WTC11 (cell line): ENCODE results near the gene ABCF2. TPM values are rescaled to one million over a fixed set of nuclear protein-coding genes. Genes with fewer than 3 reads are reported as not detected.

ENCODE experiments used
- ATAC-seq: fragments of 200-7000 bp; cut with Tn5 transposase; 2 replicates; pipeline ENCODE4 v1.10.0; 2021; ENCODE audit warnings: mild to moderate bottlenecking, moderate library complexity
- CTCF ChIA-PET: fragments of 300-600 bp; sonication (Branson Sonifier 250); formaldehyde crosslinking; loops from one replicate; lab custom pipeline; 2021; ENCODE audit warnings: antibody characterized with exemption; lab: Charles Lee
- POLR2A ChIA-PET: fragments of 350-600 bp; sonication (Branson Sonifier 250); formaldehyde crosslinking; loops from one replicate; lab custom pipeline; 2021; ENCODE audit warnings: antibody characterized with exemption; lab: Charles Lee
- DNase-seq: peaks from one replicate; pipeline ENCODE4 v3.0.0; 2021; ENCODE audit warnings: low spot score
- H3K27ac Mint-ChIP-seq: 2 replicates; pipeline ENCODE4 v1.8.0; 2021; ENCODE audit warnings: mixed read lengths
- H3K27me3 Mint-ChIP-seq: 2 replicates; pipeline ENCODE4 v1.8.0; 2021; ENCODE audit warnings: low read depth, mild to moderate bottlenecking, moderate library complexity, mixed read lengths
- H3K36me3 Mint-ChIP-seq: 2 replicates; pipeline ENCODE4 v1.8.0; 2021; ENCODE audit warnings: mixed read lengths
- H3K4me1 Mint-ChIP-seq: 2 replicates; pipeline ENCODE4 v1.8.0; 2022; ENCODE audit warnings: mixed read lengths
- H3K4me3 Mint-ChIP-seq: 2 replicates; pipeline ENCODE4 v1.8.0; 2021; ENCODE audit warnings: mild to moderate bottlenecking, moderate library complexity, mixed read lengths
- H3K9me3 Mint-ChIP-seq: 2 replicates; pipeline ENCODE4 v1.8.0; 2021; ENCODE audit warnings: mixed read lengths
- FOXP1 ChIP-seq: sonication (generic); formaldehyde crosslinking; IDR thresholded peaks from 2 replicates; pipeline ENCODE4 v1.8.0; 2022; ENCODE audit warnings: missing genetic modification reagents, mild to moderate bottlenecking, moderate library complexity, borderline replicate concordance
- GRHL2 ChIP-seq: fragments of 250-450 bp; sonication (Bioruptor Pico); IDR thresholded peaks from 2 replicates; pipeline ENCODE4 v1.8.0; 2022; ENCODE audit warnings: mild to moderate bottlenecking, moderate library complexity; ENCODE audit not compliant: insufficient replicate concordance, severe bottlenecking
- KAT7 ChIP-seq: sonication (generic); formaldehyde crosslinking; IDR thresholded peaks from 2 replicates; pipeline ENCODE4 v1.8.1; 2023; ENCODE audit warnings: missing genetic modification reagents, mild to moderate bottlenecking, borderline replicate concordance
- NR3C1 ChIP-seq: sonication (generic); formaldehyde crosslinking; conservative IDR thresholded peaks from 2 replicates; pipeline ENCODE4 v1.8.1; 2023; ENCODE audit warnings: low read depth, mild to moderate bottlenecking, missing genetic modification reagents
- OVOL2 ChIP-seq: fragments of 250-450 bp; sonication (Bioruptor Pico); IDR thresholded peaks from 2 replicates; pipeline ENCODE4 v1.9.0; 2021; ENCODE audit warnings: mild to moderate bottlenecking, borderline replicate concordance
- total RNA-seq: library from RNA; stranded (reverse); gene quantifications from 3 replicates; pipeline ENCODE4 v1.2.3, GENCODE V29; 2021
- TF ChIP-seq, protein P1 (sequence below): fragments of 250-450 bp; sonication (Bioruptor Pico); IDR thresholded peaks from 2 replicates; pipeline ENCODE4 v1.9.0; 2021; ENCODE audit warnings: mild to moderate bottlenecking, borderline replicate concordance
- TF ChIP-seq, protein P2 (sequence below): sonication (generic); formaldehyde crosslinking; IDR thresholded peaks from 2 replicates; pipeline ENCODE4 v1.8.0; 2022; ENCODE audit warnings: mild to moderate bottlenecking, missing genetic modification reagents
- TF ChIP-seq, protein P3 (sequence below): fragments of 250-450 bp; sonication (Bioruptor Pico); conservative IDR thresholded peaks from 2 replicates; pipeline ENCODE4 v1.9.0; 2021; ENCODE audit warnings: mild to moderate bottlenecking
- TF ChIP-seq, protein P4 (sequence below): sonication (generic); formaldehyde crosslinking; IDR thresholded peaks from 2 replicates; pipeline ENCODE4 v1.8.0; 2023; ENCODE audit warnings: missing genetic modification reagents, mild to moderate bottlenecking, borderline replicate concordance
- TF ChIP-seq, protein P5 (sequence below): fragments of 250-450 bp; sonication (Bioruptor Pico); IDR thresholded peaks from 2 replicates; pipeline ENCODE4 v2.1.2; 2022; ENCODE audit warnings: mild to moderate bottlenecking, moderate library complexity
- TF ChIP-seq, protein P6 (sequence below): sonication (generic); formaldehyde crosslinking; IDR thresholded peaks from 2 replicates; pipeline ENCODE4 v1.8.0; 2022; ENCODE audit warnings: mild to moderate bottlenecking, missing genetic modification reagents
- TF ChIP-seq, protein P7 (sequence below): sonication (generic); formaldehyde crosslinking; conservative IDR thresholded peaks from 2 replicates; pipeline ENCODE4 v1.8.1; 2022; ENCODE audit warnings: mild to moderate bottlenecking, missing genetic modification reagents
- TF ChIP-seq, protein P8 (sequence below): sonication (generic); formaldehyde crosslinking; IDR thresholded peaks from 2 replicates; pipeline ENCODE4 v1.8.1; 2022; ENCODE audit warnings: low read depth, mild to moderate bottlenecking, moderate library complexity, missing genetic modification reagents, borderline replicate concordance
- TF ChIP-seq, protein P9 (sequence below): sonication (generic); formaldehyde crosslinking; IDR thresholded peaks from 2 replicates; pipeline ENCODE4 v1.8.0; 2023; ENCODE audit warnings: missing genetic modification reagents
- TF ChIP-seq, protein P10 (sequence below): sonication (generic); formaldehyde crosslinking; IDR thresholded peaks from 2 replicates; pipeline ENCODE4 v1.8.1; 2022; ENCODE audit warnings: low read depth, missing genetic modification reagents, borderline replicate concordance

ABCF2 gene
- total RNA-seq, 1 experiment from 2014 or later, result 43.7 TPM

DNA sequence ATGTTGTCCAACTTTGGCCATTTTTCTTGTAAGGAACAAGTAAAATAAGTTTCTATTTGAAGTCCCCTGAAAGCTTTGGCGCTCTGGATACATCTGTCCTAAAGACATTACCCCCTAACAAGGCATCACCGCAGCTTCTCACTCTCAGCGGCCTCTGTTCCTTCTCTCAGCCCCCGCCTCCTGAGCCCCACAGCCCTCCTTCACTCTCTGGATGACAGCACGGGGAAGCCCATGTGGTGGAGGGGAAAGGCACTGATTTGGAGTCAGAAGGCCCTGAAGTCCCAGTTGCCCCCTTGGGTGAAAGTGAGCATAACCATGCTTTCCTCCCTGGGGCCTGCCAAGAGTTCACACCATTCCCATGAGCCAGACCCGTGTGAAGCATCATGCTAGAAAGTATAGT is 21.3 kb downstream of the ABCF2 start (continued):
- TF ChIP-seq, protein P1, sequence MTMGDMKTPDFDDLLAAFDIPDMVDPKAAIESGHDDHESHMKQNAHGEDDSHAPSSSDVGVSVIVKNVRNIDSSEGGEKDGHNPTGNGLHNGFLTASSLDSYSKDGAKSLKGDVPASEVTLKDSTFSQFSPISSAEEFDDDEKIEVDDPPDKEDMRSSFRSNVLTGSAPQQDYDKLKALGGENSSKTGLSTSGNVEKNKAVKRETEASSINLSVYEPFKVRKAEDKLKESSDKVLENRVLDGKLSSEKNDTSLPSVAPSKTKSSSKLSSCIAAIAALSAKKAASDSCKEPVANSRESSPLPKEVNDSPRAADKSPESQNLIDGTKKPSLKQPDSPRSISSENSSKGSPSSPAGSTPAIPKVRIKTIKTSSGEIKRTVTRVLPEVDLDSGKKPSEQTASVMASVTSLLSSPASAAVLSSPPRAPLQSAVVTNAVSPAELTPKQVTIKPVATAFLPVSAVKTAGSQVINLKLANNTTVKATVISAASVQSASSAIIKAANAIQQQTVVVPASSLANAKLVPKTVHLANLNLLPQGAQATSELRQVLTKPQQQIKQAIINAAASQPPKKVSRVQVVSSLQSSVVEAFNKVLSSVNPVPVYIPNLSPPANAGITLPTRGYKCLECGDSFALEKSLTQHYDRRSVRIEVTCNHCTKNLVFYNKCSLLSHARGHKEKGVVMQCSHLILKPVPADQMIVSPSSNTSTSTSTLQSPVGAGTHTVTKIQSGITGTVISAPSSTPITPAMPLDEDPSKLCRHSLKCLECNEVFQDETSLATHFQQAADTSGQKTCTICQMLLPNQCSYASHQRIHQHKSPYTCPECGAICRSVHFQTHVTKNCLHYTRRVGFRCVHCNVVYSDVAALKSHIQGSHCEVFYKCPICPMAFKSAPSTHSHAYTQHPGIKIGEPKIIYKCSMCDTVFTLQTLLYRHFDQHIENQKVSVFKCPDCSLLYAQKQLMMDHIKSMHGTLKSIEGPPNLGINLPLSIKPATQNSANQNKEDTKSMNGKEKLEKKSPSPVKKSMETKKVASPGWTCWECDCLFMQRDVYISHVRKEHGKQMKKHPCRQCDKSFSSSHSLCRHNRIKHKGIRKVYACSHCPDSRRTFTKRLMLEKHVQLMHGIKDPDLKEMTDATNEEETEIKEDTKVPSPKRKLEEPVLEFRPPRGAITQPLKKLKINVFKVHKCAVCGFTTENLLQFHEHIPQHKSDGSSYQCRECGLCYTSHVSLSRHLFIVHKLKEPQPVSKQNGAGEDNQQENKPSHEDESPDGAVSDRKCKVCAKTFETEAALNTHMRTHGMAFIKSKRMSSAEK (CRISPR knock-in tag), result no peak
- TF ChIP-seq NR3C1, result no peak
- TF ChIP-seq, protein P2, sequence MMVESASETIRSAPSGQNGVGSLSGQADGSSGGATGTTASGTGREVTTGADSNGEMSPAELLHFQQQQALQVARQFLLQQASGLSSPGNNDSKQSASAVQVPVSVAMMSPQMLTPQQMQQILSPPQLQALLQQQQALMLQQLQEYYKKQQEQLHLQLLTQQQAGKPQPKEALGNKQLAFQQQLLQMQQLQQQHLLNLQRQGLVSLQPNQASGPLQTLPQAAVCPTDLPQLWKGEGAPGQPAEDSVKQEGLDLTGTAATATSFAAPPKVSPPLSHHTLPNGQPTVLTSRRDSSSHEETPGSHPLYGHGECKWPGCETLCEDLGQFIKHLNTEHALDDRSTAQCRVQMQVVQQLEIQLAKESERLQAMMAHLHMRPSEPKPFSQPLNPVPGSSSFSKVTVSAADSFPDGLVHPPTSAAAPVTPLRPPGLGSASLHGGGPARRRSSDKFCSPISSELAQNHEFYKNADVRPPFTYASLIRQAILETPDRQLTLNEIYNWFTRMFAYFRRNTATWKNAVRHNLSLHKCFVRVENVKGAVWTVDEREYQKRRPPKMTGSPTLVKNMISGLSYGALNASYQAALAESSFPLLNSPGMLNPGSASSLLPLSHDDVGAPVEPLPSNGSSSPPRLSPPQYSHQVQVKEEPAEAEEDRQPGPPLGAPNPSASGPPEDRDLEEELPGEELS (CRISPR knock-in tag), result no peak

DNA sequence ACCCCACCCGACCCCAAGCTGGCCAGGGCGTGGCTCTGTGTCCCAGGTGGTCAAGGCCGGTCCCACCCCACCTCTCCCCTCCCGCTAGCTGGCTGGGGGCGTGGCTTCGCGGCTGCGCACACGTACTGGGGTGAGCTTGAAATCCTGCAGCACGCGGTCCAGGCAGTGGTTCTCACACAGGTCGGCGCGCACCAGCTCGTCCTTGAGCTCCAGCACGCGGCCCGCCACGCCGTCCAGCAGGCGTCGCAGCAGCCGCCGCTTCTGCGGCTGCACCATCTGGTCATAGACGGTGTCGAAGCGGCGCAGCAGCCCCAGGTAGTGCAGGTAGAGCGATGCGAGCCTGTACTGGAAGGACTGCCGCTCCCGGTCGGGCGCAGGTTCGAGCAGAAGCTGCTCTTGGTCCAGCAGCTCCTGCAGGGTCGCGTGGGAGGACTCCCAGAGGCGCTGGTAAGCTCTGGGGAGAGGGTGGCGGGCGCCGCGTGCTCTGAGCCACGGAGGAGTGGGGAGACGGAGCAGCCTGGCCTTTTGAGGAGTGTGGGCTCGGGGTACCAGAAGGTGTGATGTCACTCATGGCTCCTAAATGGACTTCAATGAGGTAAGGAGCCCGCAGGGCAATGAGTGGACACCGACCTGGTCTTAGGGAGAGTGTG is 22.5 kb downstream of the ABCF2 start:
- Mint-ChIP-seq H3K9me3 (no peaks in the 10 kb centered on the region), H3K4me3 (no peak overlapping the region), H3K36me3 (no peaks in the 10 kb centered on the region), H3K27ac (no peak overlapping the region), H3K4me1 (peaks cover 1% of the 10 kb centered on the region), H3K27me3 (peaks cover 7% of the 10 kb centered on the region)
- POLR2A ChIA-PET, result no interaction called here
- CTCF ChIA-PET, result no interaction called here
- ATAC-seq (no peak), DNase-seq (no peak)
- TF ChIP-seq GRHL2 (CRISPR knock-in tag), result no peak
- TF ChIP-seq, protein P3, sequence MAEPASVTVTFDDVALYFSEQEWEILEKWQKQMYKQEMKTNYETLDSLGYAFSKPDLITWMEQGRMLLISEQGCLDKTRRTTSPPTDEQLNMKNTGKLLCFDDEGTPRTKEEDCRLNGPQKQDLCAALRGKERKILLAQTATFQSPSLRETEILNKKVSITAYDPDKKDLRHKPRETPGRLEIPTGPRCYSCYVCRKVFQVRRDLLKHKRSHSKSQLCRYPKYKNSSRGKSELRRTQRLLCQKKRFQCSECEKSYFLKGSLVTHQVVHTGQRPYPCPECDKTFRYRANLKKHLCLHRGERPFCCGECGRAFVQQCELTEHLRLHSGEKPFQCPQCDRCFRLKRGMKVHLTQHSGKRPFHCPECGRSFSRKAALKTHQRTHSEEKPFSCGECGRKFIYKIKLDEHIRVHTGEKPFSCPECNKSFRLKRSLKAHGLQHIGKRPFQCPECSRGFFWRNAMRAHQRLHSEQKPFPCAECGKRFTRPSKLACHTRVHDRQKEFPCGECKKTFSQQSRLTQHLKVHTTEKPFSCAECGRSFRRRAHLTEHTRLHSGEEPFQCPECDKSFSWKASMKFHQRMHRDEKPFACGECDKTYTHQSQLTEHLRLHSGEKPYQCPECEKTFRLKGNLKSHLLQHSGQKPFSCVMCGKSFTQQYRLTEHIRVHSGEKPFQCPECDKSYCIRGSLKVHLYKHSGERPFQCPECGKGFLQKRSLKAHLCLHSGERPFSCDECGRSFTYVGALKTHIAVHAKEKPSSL, result no peak
- TF ChIP-seq FOXP1 (CRISPR knock-in tag), result no peak
- TF ChIP-seq, protein P4, sequence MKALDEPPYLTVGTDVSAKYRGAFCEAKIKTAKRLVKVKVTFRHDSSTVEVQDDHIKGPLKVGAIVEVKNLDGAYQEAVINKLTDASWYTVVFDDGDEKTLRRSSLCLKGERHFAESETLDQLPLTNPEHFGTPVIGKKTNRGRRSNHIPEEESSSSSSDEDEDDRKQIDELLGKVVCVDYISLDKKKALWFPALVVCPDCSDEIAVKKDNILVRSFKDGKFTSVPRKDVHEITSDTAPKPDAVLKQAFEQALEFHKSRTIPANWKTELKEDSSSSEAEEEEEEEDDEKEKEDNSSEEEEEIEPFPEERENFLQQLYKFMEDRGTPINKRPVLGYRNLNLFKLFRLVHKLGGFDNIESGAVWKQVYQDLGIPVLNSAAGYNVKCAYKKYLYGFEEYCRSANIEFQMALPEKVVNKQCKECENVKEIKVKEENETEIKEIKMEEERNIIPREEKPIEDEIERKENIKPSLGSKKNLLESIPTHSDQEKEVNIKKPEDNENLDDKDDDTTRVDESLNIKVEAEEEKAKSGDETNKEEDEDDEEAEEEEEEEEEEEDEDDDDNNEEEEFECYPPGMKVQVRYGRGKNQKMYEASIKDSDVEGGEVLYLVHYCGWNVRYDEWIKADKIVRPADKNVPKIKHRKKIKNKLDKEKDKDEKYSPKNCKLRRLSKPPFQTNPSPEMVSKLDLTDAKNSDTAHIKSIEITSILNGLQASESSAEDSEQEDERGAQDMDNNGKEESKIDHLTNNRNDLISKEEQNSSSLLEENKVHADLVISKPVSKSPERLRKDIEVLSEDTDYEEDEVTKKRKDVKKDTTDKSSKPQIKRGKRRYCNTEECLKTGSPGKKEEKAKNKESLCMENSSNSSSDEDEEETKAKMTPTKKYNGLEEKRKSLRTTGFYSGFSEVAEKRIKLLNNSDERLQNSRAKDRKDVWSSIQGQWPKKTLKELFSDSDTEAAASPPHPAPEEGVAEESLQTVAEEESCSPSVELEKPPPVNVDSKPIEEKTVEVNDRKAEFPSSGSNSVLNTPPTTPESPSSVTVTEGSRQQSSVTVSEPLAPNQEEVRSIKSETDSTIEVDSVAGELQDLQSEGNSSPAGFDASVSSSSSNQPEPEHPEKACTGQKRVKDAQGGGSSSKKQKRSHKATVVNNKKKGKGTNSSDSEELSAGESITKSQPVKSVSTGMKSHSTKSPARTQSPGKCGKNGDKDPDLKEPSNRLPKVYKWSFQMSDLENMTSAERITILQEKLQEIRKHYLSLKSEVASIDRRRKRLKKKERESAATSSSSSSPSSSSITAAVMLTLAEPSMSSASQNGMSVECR (CRISPR knock-in tag), result no peak
- TF ChIP-seq, protein P5, sequence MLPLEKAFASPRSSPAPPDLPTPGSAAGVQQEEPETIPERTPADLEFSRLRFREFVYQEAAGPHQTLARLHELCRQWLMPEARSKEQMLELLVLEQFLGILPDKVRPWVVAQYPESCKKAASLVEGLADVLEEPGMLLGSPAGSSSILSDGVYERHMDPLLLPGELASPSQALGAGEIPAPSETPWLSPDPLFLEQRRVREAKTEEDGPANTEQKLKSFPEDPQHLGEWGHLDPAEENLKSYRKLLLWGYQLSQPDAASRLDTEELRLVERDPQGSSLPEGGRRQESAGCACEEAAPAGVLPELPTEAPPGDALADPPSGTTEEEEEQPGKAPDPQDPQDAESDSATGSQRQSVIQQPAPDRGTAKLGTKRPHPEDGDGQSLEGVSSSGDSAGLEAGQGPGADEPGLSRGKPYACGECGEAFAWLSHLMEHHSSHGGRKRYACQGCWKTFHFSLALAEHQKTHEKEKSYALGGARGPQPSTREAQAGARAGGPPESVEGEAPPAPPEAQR (CRISPR knock-in tag), result no peak
- TF ChIP-seq, protein P6, sequence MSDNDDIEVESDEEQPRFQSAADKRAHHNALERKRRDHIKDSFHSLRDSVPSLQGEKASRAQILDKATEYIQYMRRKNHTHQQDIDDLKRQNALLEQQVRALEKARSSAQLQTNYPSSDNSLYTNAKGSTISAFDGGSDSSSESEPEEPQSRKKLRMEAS (CRISPR knock-in tag), result no peak
- TF ChIP-seq, protein P7, sequence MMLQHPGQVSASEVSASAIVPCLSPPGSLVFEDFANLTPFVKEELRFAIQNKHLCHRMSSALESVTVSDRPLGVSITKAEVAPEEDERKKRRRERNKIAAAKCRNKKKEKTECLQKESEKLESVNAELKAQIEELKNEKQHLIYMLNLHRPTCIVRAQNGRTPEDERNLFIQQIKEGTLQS (CRISPR knock-in tag), result no peak
- TF ChIP-seq, protein P8, sequence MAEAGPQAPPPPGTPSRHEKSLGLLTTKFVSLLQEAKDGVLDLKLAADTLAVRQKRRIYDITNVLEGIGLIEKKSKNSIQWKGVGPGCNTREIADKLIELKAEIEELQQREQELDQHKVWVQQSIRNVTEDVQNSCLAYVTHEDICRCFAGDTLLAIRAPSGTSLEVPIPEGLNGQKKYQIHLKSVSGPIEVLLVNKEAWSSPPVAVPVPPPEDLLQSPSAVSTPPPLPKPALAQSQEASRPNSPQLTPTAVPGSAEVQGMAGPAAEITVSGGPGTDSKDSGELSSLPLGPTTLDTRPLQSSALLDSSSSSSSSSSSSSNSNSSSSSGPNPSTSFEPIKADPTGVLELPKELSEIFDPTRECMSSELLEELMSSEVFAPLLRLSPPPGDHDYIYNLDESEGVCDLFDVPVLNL (CRISPR knock-in tag), result no peak
- TF ChIP-seq OVOL2, result no peak
- TF ChIP-seq, protein P9, sequence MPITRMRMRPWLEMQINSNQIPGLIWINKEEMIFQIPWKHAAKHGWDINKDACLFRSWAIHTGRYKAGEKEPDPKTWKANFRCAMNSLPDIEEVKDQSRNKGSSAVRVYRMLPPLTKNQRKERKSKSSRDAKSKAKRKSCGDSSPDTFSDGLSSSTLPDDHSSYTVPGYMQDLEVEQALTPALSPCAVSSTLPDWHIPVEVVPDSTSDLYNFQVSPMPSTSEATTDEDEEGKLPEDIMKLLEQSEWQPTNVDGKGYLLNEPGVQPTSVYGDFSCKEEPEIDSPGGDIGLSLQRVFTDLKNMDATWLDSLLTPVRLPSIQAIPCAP, result no peak
- no peak for TF ChIP-seq KAT7 (CRISPR knock-in tag)
- TF ChIP-seq, protein P10, sequence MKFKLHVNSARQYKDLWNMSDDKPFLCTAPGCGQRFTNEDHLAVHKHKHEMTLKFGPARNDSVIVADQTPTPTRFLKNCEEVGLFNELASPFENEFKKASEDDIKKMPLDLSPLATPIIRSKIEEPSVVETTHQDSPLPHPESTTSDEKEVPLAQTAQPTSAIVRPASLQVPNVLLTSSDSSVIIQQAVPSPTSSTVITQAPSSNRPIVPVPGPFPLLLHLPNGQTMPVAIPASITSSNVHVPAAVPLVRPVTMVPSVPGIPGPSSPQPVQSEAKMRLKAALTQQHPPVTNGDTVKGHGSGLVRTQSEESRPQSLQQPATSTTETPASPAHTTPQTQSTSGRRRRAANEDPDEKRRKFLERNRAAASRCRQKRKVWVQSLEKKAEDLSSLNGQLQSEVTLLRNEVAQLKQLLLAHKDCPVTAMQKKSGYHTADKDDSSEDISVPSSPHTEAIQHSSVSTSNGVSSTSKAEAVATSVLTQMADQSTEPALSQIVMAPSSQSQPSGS, result no peak
